ENCODE data around the gene PTPRU.

- TF ChIP-seq, protein P1, sequence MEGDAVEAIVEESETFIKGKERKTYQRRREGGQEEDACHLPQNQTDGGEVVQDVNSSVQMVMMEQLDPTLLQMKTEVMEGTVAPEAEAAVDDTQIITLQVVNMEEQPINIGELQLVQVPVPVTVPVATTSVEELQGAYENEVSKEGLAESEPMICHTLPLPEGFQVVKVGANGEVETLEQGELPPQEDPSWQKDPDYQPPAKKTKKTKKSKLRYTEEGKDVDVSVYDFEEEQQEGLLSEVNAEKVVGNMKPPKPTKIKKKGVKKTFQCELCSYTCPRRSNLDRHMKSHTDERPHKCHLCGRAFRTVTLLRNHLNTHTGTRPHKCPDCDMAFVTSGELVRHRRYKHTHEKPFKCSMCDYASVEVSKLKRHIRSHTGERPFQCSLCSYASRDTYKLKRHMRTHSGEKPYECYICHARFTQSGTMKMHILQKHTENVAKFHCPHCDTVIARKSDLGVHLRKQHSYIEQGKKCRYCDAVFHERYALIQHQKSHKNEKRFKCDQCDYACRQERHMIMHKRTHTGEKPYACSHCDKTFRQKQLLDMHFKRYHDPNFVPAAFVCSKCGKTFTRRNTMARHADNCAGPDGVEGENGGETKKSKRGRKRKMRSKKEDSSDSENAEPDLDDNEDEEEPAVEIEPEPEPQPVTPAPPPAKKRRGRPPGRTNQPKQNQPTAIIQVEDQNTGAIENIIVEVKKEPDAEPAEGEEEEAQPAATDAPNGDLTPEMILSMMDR (IDR thresholded peaks at IDR 0.05) = no peak
- no peak for TF ChIP-seq POLR2AphosphoS5 (IDR thresholded peaks at IDR 0.05; ENCODE audit: low read depth, low read length)
- TF ChIP-seq, protein P2, sequence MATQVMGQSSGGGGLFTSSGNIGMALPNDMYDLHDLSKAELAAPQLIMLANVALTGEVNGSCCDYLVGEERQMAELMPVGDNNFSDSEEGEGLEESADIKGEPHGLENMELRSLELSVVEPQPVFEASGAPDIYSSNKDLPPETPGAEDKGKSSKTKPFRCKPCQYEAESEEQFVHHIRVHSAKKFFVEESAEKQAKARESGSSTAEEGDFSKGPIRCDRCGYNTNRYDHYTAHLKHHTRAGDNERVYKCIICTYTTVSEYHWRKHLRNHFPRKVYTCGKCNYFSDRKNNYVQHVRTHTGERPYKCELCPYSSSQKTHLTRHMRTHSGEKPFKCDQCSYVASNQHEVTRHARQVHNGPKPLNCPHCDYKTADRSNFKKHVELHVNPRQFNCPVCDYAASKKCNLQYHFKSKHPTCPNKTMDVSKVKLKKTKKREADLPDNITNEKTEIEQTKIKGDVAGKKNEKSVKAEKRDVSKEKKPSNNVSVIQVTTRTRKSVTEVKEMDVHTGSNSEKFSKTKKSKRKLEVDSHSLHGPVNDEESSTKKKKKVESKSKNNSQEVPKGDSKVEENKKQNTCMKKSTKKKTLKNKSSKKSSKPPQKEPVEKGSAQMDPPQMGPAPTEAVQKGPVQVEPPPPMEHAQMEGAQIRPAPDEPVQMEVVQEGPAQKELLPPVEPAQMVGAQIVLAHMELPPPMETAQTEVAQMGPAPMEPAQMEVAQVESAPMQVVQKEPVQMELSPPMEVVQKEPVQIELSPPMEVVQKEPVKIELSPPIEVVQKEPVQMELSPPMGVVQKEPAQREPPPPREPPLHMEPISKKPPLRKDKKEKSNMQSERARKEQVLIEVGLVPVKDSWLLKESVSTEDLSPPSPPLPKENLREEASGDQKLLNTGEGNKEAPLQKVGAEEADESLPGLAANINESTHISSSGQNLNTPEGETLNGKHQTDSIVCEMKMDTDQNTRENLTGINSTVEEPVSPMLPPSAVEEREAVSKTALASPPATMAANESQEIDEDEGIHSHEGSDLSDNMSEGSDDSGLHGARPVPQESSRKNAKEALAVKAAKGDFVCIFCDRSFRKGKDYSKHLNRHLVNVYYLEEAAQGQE (IDR thresholded peaks at IDR 0.05; ENCODE audit: insufficient read depth in 1 of 2, low read depth in 2 of 2, low read length in 1 of 2) = no peak
- no peak for TF ChIP-seq TCF7L2 (IDR thresholded peaks at IDR 0.05; ENCODE audit: low read depth, low read length)
Measured at GRCh38 chr1:29222686-29223085, 13.6 kb upstream of the PTPRU start.
